Aorta (tissue), 5 donors: ENCODE measurements around the gene FAM171A1. TPM values are rescaled to one million over a fixed set of nuclear protein-coding genes. Genes with fewer than 3 reads are reported as not detected.

Experiments used
- ATAC-seq: fragments of 200-7000 bp; cut with Tn5 transposase; one replicate; pipeline ENCODE4 v1.9.1; 2022; ENCODE audit warnings: moderate library complexity; ENCODE audit not compliant: low FRiP score
- DNase-seq, 2 donors: peaks; one replicate each; pipeline ENCODE4 v3.0.0-alpha.2; 2020
- H3K27ac ChIP-seq, 2 donors: one replicate each; pipeline ENCODE4 v1.5.1; 2013; ENCODE audit warnings: low read length in 2 of 2, mild to moderate bottlenecking in 2 of 2, moderate library complexity in 2 of 2, control low read depth in 1 of 2, inconsistent platforms in 1 of 2, low read depth in 1 of 2
- H3K27me3 ChIP-seq, 2 donors: one replicate each; pipeline ENCODE4 v1.6.1; 2013; ENCODE audit warnings: control low read depth in 1 of 2, low read length in 1 of 2, mild to moderate bottlenecking in 1 of 2, moderate library complexity in 1 of 2; ENCODE audit not compliant: insufficient read depth in 2 of 2, control insufficient read depth in 1 of 2
- H3K36me3 ChIP-seq, 2 donors: one replicate each; pipeline ENCODE4 v1.6.1; 2013; ENCODE audit warnings: control low read depth in 1 of 2, low read length in 1 of 2, mild to moderate bottlenecking in 1 of 2; ENCODE audit not compliant: insufficient read depth in 2 of 2, control insufficient read depth in 1 of 2
- H3K4me1 ChIP-seq, 2 donors: one replicate each; pipeline ENCODE4 v1.6.1; 2013; ENCODE audit warnings: low read length in 2 of 2, control low read depth in 1 of 2, mild to moderate bottlenecking in 1 of 2, moderate library complexity in 1 of 2; ENCODE audit not compliant: insufficient read depth in 2 of 2, control insufficient read depth in 1 of 2
- H3K4me3 ChIP-seq, 2 donors: one replicate each; pipeline ENCODE4 v1.5.1; 2013; ENCODE audit warnings: low read length in 2 of 2, control low read depth in 1 of 2, mild to moderate bottlenecking in 1 of 2
- H3K9me3 ChIP-seq: one replicate; pipeline ENCODE4 v1.6.1; 2013; ENCODE audit warnings: mild to moderate bottlenecking, low read length; ENCODE audit not compliant: control insufficient read depth
- WGBS, 2 donors: extraction: QIAGEN DNeasy Blood & Tissue Kit; methylation state at CpG; one replicate each; pipeline ENCODE4 v1.1.7; 2013; 5-methylcytosine and 5-hydroxymethylcytosine counted together
- intact Hi-C, 2 donors: fragments of 100-400 bp; cut with DNase I; formaldehyde crosslinking; loops; one replicate each; pipeline versions ENCODE4 v1.14.2 to v1.15.0; 2022
- polyA plus RNA-seq, 2 donors: library from polyadenylated mRNA; stranded (reverse); fragments of 200-250 nt; gene quantifications; one replicate each; pipeline ENCODE4 v1.2.3, GENCODE V29; 2013
- total RNA-seq, 2 donors: library from RNA; stranded (reverse); fragmentation: NEBNext Ultra II Directional; extraction: Animal tissue kit (Norgen Biotek cat#: 25700); gene quantifications; one replicate each; pipeline ENCODE4 v1.2.1, GENCODE V29; 2021
- donor health status: healthy with polysubstance abuse.
- donor health status: Bipolar disorder and iron deficiency.
- donor health status: DM: no; HTN: no; CAD: no.
- donor health status: DM: no; HTN: no; CAD: no.
- donor health status: DM: yes; HTN: yes; CAD: no.

The FAM171A1 gene
- total and polyA plus RNA-seq, 4 donors = 2.8 to 21.4 (median 7.6) TPM

DNA sequence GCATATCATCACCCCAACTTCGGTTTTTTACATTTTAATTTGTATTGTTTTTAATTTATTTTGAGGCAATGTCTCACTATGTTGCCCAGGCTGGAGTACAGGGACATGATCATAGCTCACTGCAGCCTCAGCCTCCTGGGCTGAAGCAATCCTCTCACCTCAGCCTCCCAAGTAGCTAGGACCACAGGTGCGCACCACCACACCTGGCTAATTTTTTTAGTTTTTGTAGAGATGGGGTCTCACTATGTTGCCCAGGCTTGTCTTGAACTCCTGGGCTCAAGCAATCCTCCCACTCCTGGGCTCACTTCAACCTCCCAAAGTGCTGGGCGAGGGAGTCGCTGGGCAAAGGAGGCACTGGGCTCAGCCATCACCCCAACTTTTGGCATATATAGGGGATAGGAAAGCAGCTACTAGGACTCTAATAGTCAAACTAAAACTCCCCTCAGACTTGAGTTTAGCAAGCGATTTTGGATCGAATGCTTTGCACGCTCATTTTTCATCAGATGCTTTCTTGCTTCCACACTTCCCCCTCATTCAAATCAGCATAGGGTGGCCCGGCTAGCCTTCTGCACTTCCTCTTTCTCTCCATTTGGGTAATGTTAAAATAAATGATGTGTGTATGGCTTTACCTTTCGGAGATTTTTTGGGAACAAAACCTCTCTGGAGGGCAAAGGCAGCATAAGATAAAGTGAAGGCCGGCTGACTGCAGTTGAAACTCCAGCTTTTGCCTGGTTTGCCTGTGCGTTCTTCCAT, 181.8 kb downstream of the FAM171A1 start:
- Histone ChIP-seq H3K4me1 (no peaks in the 10 kb centered on the region), H3K27ac (no peak overlapping the region), H3K36me3 (no peaks in the 10 kb centered on the region), H3K4me3 (no peak overlapping the region), H3K27me3 (no peaks in the 10 kb centered on the region), H3K9me3 (no peaks in the 10 kb centered on the region)
- ATAC-seq (no peak), DNase-seq (no peak)
- WGBS, 2 donors = 87% methylated on average over 11 of the region's 11 CpGs
- intact Hi-C loops = no loop called here

DNA sequence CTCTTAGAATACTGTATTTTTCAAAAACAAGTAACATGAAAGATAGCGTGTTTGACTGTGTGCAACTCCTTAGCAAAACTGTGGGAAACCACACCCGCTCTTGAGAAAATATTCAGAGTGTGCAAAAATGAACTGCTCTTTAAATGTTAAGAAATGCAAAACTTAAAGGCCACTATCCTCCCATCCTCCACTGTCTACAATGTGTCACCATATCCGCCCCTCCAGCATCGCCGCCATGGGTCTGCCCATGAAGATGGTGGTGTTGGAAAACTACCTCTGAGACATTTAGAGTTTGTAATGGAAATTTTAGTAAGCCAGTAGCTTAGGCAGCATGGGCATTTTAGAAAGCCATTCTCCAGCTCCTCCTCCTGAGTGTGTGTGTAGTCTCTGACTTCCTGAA, 182.5 kb downstream of the FAM171A1 start:
- Histone ChIP-seq H3K27ac (no peak overlapping the region), H3K4me1 (no peaks in the 10 kb centered on the region), H3K36me3 (no peaks in the 10 kb centered on the region), H3K4me3 (no peak overlapping the region), H3K27me3 (no peaks in the 10 kb centered on the region), H3K9me3 (no peaks in the 10 kb centered on the region)
- 88 to 90% methylated on average over 5 of the region's 5 CpGs for WGBS, 2 donors
- DNase-seq = no peak
- no peak for ATAC-seq
- intact Hi-C loops = no loop called here

DNA sequence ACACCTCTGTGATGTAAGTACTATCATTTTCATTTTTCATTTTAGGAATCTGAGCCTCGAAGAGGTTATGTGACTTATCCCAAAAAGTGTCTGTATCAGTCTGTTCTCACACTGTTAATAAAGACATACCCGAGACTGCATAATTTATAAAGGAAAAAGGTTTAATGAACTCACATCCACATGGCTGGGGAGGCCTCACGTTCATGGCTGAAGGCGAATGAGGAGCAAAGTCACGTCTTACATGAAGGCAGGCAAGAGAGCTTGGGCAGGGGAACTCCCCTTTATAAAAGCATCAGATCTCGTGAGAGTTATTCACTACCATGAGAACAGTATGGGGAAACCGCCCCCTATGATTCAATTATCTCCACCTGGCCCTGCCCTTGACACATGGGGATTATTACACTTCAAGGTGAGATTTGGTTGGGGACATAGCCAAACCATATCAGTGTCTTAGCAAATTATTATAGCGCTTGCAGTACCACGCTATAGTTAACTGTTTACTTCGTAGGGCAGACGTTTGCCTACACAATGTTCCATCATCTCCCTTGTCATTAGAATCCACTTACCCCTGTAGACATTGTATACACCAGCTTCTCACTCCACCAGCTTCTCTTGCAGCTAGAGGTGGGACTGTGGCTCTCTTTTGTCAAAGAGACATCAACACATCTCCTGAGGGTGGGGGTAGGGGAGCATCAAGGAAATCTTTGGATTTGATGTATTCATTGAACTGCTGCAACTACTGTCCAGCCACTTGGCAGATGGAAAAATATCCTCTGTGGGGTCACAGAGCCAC, 187.2 kb downstream of the FAM171A1 start:
- Histone ChIP-seq H3K36me3 (no peaks in the 10 kb centered on the region), H3K27ac (no peak overlapping the region), H3K4me3 (no peak overlapping the region), H3K9me3 (no peaks in the 10 kb centered on the region), H3K4me1 (no peaks in the 10 kb centered on the region), H3K27me3 (no peaks in the 10 kb centered on the region)
- no peak for ATAC-seq
- intact Hi-C loops = no loop called here
- no peak for DNase-seq
- 91 to 92% methylated on average over 11 of the region's 11 CpGs for WGBS, 2 donors

DNA sequence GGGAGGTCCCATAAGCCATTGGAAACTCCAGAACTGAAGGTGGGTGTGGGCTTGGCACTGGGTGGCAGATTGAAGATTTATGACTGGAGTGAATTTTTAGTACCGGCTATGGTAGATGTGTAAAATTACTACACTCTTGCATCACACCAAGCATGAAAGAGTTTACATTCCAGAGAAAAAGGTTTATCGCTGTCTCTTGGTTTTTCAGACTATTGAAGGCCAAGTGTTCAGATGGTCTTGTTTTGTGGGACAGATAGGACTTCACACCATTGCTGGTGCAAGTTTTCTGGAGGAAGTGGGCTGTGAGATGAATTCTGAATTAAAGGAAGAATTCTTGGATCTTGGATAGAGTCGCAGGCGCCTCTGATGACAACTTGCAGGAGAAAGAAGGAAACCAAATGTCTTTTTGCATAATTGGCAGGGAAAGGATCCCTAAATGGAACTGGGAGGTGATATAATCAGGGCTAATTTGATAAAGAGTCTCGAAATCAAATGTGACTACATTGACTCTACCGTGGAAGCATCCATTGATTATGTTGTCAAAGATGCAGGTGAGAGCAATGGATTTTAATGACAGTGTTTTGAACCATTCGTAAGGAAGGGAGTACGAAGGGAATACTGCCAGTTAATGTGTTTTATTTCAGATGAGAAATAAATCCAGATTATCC, 188.4 kb downstream of the FAM171A1 start:
- no peak overlapping the region for H3K27ac ChIP-seq
- H3K9me3 ChIP-seq = no peaks in the 10 kb centered on the region
- WGBS, 2 donors = 66% methylated on average over 8 of the region's 8 CpGs
- H3K4me3 ChIP-seq = no peak overlapping the region
- intact Hi-C loops = no loop called here
- H3K36me3 ChIP-seq = no peaks in the 10 kb centered on the region
- H3K27me3 ChIP-seq = no peaks in the 10 kb centered on the region
- DNase-seq = no peak
- no peak for ATAC-seq
- H3K4me1 ChIP-seq = no peaks in the 10 kb centered on the region

DNA sequence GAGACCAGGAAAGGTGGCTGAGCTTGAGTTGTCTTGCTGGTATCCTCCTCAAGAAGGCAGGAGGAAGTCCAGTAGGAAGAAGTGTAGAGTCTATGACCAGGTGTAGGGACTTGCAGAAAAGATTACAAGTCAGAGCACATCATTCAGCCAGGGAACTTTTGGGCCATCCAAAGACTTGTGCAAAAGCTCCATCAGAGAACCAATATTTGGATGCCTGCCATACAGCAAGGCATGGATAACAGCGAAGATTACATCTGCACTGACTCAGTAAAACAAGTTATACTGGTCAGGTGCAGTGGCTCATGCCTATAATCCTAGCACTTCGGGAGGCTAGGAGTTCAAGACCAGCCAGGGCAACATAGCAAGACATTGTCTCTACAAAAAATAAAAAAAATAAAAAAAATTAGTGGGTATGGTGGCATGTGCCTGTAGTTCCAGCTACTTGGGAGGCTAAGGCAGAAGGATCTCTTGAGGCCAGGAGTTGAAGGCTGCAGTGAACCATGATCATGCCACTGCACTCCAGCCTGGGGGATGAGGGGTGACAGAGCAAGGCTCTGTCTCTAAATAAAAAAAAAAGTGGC, 189.4 kb downstream of the FAM171A1 start:
- Histone ChIP-seq H3K9me3 (no peaks in the 10 kb centered on the region), H3K4me1 (no peaks in the 10 kb centered on the region), H3K36me3 (no peaks in the 10 kb centered on the region), H3K27ac (no peak overlapping the region), H3K27me3 (no peaks in the 10 kb centered on the region), H3K4me3 (no peak overlapping the region)
- ATAC-seq = no peak
- intact Hi-C loops = no loop called here
- WGBS, 2 donors = 85 to 90% methylated on average over 2 of the region's 2 CpGs
- no peak for DNase-seq

DNA sequence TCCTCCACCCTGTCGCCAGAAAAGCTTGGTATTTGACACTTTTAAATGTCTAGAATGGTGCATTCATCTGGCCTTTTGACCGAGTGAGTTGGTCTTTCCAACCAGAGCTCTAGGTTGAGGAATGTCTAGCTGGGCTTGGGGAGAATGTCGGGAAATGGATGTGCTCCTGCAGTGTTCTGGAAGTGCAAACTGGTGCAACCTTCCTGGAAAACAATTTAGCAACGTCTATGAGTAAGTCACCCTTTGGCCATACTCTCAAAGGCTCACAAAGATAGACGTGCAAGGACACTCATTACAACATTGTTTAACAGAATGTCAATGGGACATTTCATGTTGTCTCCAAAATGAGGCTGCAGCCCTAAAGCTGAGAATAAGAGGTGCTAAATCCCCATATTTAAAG, 190.4 kb downstream of the FAM171A1 start:
- Histone ChIP-seq H3K4me1 (no peaks in the 10 kb centered on the region), H3K36me3 (no peaks in the 10 kb centered on the region), H3K27me3 (no peaks in the 10 kb centered on the region), H3K4me3 (no peak overlapping the region), H3K27ac (no peak overlapping the region), H3K9me3 (no peaks in the 10 kb centered on the region)
- ATAC-seq (no peak), DNase-seq (no peak)
- intact Hi-C loops = no loop called here
- WGBS, 2 donors = 71 to 78% methylated on average over 5 of the region's 5 CpGs

DNA sequence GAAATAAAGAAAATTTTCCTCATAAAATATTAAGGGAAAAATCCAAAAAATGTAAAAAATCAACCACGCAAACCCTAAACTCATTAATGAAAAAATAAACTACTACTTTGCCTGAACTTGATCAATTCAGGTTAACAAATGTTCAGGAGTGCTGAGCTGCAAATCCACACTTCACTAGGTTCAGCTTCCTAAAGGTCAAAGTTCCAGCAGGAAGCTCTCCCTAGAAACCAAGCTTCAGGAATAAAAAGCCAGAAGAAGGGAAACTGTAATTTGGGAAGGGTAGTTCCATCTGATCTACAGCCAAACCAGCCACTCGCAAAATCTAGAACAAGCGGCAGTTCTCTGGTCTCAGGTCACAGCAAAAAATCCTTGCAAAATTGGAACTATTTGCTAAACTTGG, 194.8 kb downstream of the FAM171A1 start:
- H3K4me1 ChIP-seq = no peaks in the 10 kb centered on the region
- WGBS, 2 donors = 94 to 95% methylated on average over 3 of the region's 3 CpGs
- H3K9me3 ChIP-seq = no peaks in the 10 kb centered on the region
- intact Hi-C loops = no loop called here
- DNase-seq = no peak
- H3K27ac ChIP-seq = no peak overlapping the region
- H3K27me3 ChIP-seq = no peaks in the 10 kb centered on the region
- no peak for ATAC-seq
- H3K36me3 ChIP-seq = no peaks in the 10 kb centered on the region
- no peak overlapping the region for H3K4me3 ChIP-seq

DNA sequence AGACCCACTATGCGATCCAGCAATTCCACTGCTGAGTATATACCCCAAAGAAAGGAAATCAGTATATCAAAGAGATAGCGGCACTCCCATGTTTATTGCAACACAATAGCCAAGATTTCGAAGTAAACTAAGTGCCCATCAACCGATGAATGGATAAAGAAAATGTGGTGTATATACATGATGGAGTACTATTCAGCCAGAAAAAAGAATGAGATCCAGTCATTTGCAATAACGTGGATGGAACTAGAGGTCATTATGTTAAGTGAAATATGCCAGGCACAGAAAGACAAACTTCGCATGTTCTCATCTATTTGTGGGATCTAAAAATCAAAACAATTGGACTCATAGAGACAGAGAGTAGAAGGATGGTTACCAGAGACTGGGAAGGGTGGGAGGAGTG, 195.5 kb downstream of the FAM171A1 start:
- H3K27ac ChIP-seq = no peak overlapping the region
- no peak for ATAC-seq
- no peaks in the 10 kb centered on the region for H3K27me3 ChIP-seq
- no peak for DNase-seq
- intact Hi-C loops = no loop called here
- no peak overlapping the region for H3K4me3 ChIP-seq
- 89 to 95% methylated on average over 6 of the region's 6 CpGs for WGBS, 2 donors
- H3K36me3 ChIP-seq = no peaks in the 10 kb centered on the region
- no peaks in the 10 kb centered on the region for H3K4me1 ChIP-seq
- no peaks in the 10 kb centered on the region for H3K9me3 ChIP-seq
